ENCODE measurements around the gene ENPP6. TPM values are rescaled to one million over a fixed set of nuclear protein-coding genes. Genes with fewer than 3 reads are reported as not detected.

The ENPP6 gene
- total and polyA plus RNA-seq, 2 of the 13 experiments (the other 11 are each of a cell fraction or from before 2014, with no cell fraction given): not detected

GRCh38 chr4:184103527-184104264 lies 114.0 kb downstream of the ENPP6 start (continued):
- TF ChIP-seq FOXK2 (IDR thresholded peaks at IDR 0.05) (no peak), HNF4G (IDR thresholded peaks at IDR 0.05; ENCODE audit: borderline replicate concordance, low read depth, low read length) (no peak), HNF4G (CRISPR knock-in tag; IDR thresholded peaks at IDR 0.05; ENCODE audit: borderline replicate concordance, low read depth) (no peak), E2F5 (CRISPR knock-in tag; conservative IDR thresholded peaks at IDR 0.05) (no peak), BORCS8-MEF2B (CRISPR knock-in tag; IDR thresholded peaks at IDR 0.05) (0 out of 2 replicates have a peak, but pooled peaks have one; percentile 2), ZNF501 (CRISPR knock-in tag; IDR thresholded peaks at IDR 0.05) (no peak), ZNF816 (CRISPR knock-in tag; IDR thresholded peaks at IDR 0.05; ENCODE audit: borderline replicate concordance) (0 out of 2 replicates have a peak, but pooled peaks have one; percentile 7), MXD3 (CRISPR knock-in tag; IDR thresholded peaks at IDR 0.05) (no peak), IKZF1 (IDR thresholded peaks at IDR 0.05) (no peak), GZF1 (CRISPR knock-in tag; IDR thresholded peaks at IDR 0.05) (no peak), ZNF350 (CRISPR knock-in tag; IDR thresholded peaks at IDR 0.05; ENCODE audit: borderline replicate concordance, low read depth) (0 out of 2 replicates have a peak, but pooled peaks have one; percentile 10), ZNF614 (CRISPR knock-in tag; IDR thresholded peaks at IDR 0.05; ENCODE audit: borderline replicate concordance) (no peak), NFIB (CRISPR knock-in tag; IDR thresholded peaks at IDR 0.05; ENCODE audit: borderline replicate concordance) (no peak), RBM39 (IDR thresholded peaks at IDR 0.05; ENCODE audit: low read depth, low read length, poor library complexity, severe bottlenecking) (no peak), MLX (CRISPR knock-in tag; IDR thresholded peaks at IDR 0.05) (no peak)
- TF ChIP-seq, protein P1, sequence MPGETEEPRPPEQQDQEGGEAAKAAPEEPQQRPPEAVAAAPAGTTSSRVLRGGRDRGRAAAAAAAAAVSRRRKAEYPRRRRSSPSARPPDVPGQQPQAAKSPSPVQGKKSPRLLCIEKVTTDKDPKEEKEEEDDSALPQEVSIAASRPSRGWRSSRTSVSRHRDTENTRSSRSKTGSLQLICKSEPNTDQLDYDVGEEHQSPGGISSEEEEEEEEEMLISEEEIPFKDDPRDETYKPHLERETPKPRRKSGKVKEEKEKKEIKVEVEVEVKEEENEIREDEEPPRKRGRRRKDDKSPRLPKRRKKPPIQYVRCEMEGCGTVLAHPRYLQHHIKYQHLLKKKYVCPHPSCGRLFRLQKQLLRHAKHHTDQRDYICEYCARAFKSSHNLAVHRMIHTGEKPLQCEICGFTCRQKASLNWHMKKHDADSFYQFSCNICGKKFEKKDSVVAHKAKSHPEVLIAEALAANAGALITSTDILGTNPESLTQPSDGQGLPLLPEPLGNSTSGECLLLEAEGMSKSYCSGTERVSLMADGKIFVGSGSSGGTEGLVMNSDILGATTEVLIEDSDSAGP (CRISPR knock-in tag; IDR thresholded peaks at IDR 0.05; ENCODE audit: borderline replicate concordance): peak; percentile 40; the same call in 1 of the 2 replicates
- TF ChIP-seq, protein P2, sequence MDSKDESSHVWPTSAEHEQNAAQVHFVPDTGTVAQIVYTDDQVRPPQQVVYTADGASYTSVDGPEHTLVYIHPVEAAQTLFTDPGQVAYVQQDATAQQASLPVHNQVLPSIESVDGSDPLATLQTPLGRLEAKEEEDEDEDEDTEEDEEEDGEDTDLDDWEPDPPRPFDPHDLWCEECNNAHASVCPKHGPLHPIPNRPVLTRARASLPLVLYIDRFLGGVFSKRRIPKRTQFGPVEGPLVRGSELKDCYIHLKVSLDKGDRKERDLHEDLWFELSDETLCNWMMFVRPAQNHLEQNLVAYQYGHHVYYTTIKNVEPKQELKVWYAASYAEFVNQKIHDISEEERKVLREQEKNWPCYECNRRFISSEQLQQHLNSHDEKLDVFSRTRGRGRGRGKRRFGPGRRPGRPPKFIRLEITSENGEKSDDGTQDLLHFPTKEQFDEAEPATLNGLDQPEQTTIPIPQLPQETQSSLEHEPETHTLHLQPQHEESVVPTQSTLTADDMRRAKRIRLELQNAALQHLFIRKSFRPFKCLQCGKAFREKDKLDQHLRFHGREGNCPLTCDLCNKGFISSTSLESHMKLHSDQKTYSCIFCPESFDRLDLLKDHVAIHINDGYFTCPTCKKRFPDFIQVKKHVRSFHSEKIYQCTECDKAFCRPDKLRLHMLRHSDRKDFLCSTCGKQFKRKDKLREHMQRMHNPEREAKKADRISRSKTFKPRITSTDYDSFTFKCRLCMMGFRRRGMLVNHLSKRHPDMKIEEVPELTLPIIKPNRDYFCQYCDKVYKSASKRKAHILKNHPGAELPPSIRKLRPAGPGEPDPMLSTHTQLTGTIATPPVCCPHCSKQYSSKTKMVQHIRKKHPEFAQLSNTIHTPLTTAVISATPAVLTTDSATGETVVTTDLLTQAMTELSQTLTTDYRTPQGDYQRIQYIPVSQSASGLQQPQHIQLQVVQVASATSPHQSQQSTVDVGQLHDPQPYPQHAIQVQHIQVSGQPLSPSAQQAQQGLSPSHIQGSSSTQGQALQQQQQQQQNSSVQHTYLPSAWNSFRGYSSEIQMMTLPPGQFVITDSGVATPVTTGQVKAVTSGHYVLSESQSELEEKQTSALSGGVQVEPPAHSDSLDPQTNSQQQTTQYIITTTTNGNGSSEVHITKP (CRISPR knock-in tag; IDR thresholded peaks at IDR 0.05; ENCODE audit: low read depth): no peak
- TF ChIP-seq, protein P3, sequence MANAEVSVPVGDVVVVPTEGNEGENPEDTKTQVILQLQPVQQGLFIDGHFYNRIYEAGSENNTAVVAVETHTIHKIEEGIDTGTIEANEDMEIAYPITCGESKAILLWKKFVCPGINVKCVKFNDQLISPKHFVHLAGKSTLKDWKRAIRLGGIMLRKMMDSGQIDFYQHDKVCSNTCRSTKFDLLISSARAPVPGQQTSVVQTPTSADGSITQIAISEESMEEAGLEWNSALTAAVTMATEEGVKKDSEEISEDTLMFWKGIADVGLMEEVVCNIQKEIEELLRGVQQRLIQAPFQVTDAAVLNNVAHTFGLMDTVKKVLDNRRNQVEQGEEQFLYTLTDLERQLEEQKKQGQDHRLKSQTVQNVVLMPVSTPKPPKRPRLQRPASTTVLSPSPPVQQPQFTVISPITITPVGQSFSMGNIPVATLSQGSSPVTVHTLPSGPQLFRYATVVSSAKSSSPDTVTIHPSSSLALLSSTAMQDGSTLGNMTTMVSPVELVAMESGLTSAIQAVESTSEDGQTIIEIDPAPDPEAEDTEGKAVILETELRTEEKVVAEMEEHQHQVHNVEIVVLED (CRISPR knock-in tag; IDR thresholded peaks at IDR 0.05; ENCODE audit: borderline replicate concordance): no peak

Data from HepG2 (cell line).